GM06990 (cell line): ENCODE data around the gene ARRDC1.

Experiments used
- DNase-seq: peaks from one replicate; pipeline ENCODE4 v3.0.0-alpha.2; 2011; ENCODE audit not compliant: insufficient read length; ENCODE audit errors: extremely low read depth
- H3K27me3 ChIP-seq: replicated peaks from 2 replicates; pipeline ENCODE4 v1.6.0; 2011; ENCODE audit warnings: low read length; ENCODE audit not compliant: control insufficient read depth, insufficient read depth
- H3K36me3 ChIP-seq: 2 replicates; pipeline ENCODE4 v1.5.1; 2011; ENCODE audit warnings: low read length; ENCODE audit not compliant: control insufficient read depth, insufficient read depth
- H3K4me3 ChIP-seq: replicated peaks from 2 replicates; pipeline ENCODE4 v1.5.1; 2011; ENCODE audit warnings: low read depth, mild to moderate bottlenecking, control low read depth, low read length
- TF ChIP-seq, protein P1 (sequence below): IDR thresholded peaks from 2 replicates; pipeline ENCODE4 v1.5.1; 2011; ENCODE audit warnings: low read length, control low read depth, mild to moderate bottlenecking, inconsistent platforms; ENCODE audit not compliant: insufficient read depth, poor library complexity, severe bottlenecking

The ARRDC1 gene

DNA sequence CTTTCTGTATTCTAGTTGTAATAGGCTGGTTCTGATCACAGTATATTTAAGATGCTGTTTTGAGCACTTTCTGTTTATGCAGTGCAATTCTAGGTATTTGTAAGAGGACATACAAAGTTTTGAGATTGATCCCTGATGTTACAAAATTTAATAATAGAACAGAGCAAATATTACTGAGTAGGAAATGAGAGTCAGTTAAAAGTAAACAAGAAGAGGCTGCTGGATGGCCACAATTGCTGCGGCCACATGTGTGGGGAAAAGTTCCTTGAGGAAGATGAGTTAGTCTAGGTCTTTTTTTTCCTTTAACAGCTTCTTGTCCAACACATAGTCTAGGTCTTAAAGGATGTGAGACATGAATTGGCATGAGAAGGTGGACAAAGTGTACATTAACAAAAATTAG lies 24.6 kb downstream of the ARRDC1 start:
- TF ChIP-seq, protein P1, sequence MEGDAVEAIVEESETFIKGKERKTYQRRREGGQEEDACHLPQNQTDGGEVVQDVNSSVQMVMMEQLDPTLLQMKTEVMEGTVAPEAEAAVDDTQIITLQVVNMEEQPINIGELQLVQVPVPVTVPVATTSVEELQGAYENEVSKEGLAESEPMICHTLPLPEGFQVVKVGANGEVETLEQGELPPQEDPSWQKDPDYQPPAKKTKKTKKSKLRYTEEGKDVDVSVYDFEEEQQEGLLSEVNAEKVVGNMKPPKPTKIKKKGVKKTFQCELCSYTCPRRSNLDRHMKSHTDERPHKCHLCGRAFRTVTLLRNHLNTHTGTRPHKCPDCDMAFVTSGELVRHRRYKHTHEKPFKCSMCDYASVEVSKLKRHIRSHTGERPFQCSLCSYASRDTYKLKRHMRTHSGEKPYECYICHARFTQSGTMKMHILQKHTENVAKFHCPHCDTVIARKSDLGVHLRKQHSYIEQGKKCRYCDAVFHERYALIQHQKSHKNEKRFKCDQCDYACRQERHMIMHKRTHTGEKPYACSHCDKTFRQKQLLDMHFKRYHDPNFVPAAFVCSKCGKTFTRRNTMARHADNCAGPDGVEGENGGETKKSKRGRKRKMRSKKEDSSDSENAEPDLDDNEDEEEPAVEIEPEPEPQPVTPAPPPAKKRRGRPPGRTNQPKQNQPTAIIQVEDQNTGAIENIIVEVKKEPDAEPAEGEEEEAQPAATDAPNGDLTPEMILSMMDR = no peak
- H3K27me3 ChIP-seq = no peaks in the 10 kb centered on the region
- no peak for DNase-seq
- H3K36me3 ChIP-seq = no peaks in the 10 kb centered on the region
- no peak overlapping the region for H3K4me3 ChIP-seq

DNA sequence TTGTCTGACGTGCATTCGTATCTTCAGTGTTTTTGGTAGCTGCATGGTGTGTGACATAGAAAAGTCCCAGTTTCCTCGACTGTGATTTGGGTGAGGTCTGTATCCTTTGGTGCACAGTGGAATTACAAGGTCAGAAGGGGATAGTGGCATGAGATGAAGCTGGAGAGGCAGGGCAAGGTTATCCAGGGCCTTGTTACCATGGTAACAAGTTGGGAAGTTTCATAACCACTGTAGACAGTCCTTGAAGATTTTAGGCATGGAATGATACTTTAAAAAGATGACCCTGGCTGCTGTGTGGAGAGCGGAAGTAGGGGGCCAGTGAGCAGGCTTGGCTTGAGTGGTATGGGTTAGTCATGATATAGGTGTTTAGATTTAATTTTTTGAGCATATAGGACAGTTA lies 25.2 kb downstream of the ARRDC1 start:
- no peak for DNase-seq
- no peaks in the 10 kb centered on the region for H3K27me3 ChIP-seq
- TF ChIP-seq, protein P1 = no peak
- H3K36me3 ChIP-seq = no peaks in the 10 kb centered on the region
- H3K4me3 ChIP-seq = no peak overlapping the region

- TF ChIP-seq, protein P1 = no peak
- Histone ChIP-seq H3K4me3 (no peak overlapping the region), H3K27me3 (no peaks in the 10 kb centered on the region), H3K36me3 (no peaks in the 10 kb centered on the region)
- DNase-seq = no peak
Observed at GRCh38 chr9:137631345-137632229, 26.1 kb downstream of the ARRDC1 start.

DNA sequence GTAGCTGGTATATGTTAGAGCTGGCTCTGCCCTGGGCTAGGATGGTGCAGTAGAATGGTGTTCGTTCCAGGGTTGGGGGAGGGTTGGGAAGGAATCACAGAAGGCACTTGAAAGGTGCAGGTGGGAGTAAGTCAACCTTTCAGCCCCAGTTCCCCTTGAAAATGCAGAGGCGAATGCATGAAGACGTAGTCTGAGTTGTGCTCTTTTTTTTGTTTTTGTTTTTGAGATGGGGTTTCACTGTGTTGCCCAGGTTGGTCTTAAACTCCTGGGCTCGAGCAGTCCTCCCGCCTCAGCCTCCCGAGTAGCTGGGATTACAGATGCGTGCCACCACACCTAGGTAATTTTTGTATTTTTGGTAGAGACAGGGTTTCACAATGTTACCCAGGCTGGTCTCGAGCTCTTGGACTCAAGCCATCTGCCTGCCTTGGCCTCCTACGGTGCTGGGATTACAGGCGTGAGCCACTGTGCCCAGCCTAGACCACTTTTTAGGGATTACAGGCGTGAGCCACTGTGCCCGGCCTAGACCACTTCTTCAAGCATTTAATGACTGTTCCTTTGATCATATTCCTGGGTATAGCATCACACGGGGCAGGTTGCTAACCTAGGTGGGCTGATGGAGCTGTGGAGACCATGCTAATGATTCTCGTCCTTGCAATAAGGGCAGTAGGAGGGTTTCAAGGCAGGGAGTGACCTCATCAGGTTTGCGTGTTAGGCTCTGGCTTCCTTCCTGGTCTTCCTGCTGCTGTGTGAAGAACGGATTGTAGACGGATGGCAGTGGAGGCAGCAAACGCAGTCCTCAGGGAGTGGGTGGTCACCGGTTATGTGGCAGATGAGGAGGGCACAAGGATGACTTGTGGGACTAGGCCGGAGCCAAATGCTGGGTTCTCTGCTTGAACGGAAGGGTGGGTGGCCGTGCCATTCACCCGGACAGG lies 27.0 kb downstream of the ARRDC1 start:
- Histone ChIP-seq H3K4me3 (no peak overlapping the region), H3K27me3 (no peaks in the 10 kb centered on the region), H3K36me3 (no peaks in the 10 kb centered on the region)
- TF ChIP-seq, protein P1 = no peak
- no peak for DNase-seq

- TF ChIP-seq, protein P1 = no peak
- Histone ChIP-seq H3K4me3 (no peak overlapping the region), H3K27me3 (no peaks in the 10 kb centered on the region), H3K36me3 (no peaks in the 10 kb centered on the region)
- DNase-seq = no peak
Observed at GRCh38 chr9:137634016-137634415, 28.5 kb downstream of the ARRDC1 start.
